H1 (cell line): Measurements from ENCODE around the gene FUBP3. TPM values are rescaled to one million over a fixed set of nuclear protein-coding genes. Genes with fewer than 3 reads are reported as not detected.

ENCODE experiments used
- CTCF ChIA-PET: fragments of 300-600 bp; sonication (Branson Sonifier 250); formaldehyde crosslinking; loops from one replicate; lab custom pipeline; 2021; ENCODE audit not compliant: partially characterized antibody; lab: Charles Lee
- POLR2A ChIA-PET: fragments of 300-600 bp; sonication (Branson Sonifier 250); formaldehyde crosslinking; loops from one replicate; lab custom pipeline; 2021; ENCODE audit warnings: inconsistent platforms; ENCODE audit not compliant: partially characterized antibody; lab: Charles Lee
- DNase-seq, 2 experiments: peaks; one replicate each; pipeline versions ENCODE4 v3.0.0 to v3.0.0-alpha.2; 2010 to 2022; ENCODE audit warnings: low spot score in 2 of 2, low read depth in 1 of 2, mixed read lengths in 1 of 2
- FAIRE-seq: peaks from 2 replicates; lab custom pipeline; 2011; peaks lifted over from hg19 to GRCh38; lab: Jason Lieb, UNC
- H2AFZ ChIP-seq: 2 replicates; pipeline ENCODE4 v1.8.1; 2012; ENCODE audit warnings: low read length, inconsistent platforms
- H2AK5ac ChIP-seq: 2 replicates; pipeline ENCODE4 v1.6.1; 2013; ENCODE audit warnings: low read depth, low read length
- H2BK120ac ChIP-seq: replicated peaks from 2 replicates; pipeline ENCODE3; 2013; ENCODE audit warnings: low read depth, low read length, inconsistent platforms
- H2BK12ac ChIP-seq: 2 replicates; pipeline ENCODE4 v1.6.1; 2013; ENCODE audit warnings: low read depth, low read length
- H2BK15ac ChIP-seq: 2 replicates; pipeline ENCODE4 v1.6.1; 2013; ENCODE audit warnings: low read length
- H2BK20ac ChIP-seq: 2 replicates; pipeline ENCODE4 v1.6.1; 2013; ENCODE audit warnings: low read length
- H2BK5ac ChIP-seq: 2 replicates; pipeline ENCODE4 v1.6.1; 2013; ENCODE audit warnings: low read depth, low read length
- H3K14ac ChIP-seq: 2 replicates; pipeline ENCODE4 v1.6.1; 2013; ENCODE audit warnings: inconsistent platforms; ENCODE audit not compliant: insufficient read length
- H3K18ac ChIP-seq: 2 replicates; pipeline ENCODE4 v1.6.1; 2013; ENCODE audit warnings: low read length; ENCODE audit errors: extremely low read depth
- H3K23ac ChIP-seq: 2 replicates; pipeline ENCODE4 v1.6.1; 2013; ENCODE audit warnings: inconsistent platforms; ENCODE audit not compliant: insufficient read length
- H3K23me2 ChIP-seq: 2 replicates; pipeline ENCODE4 v1.6.1; 2013; ENCODE audit warnings: low read depth, low read length
- H3K27ac ChIP-seq: 2 replicates; pipeline ENCODE4 v1.6.1; 2011; ENCODE audit warnings: low read depth, low read length, inconsistent platforms
- H3K27me3 ChIP-seq, 4 experiments: replicated peaks in 1 of 4; 1 replicate in 1 of 4; 2 replicates in 3 of 4; pipeline versions ENCODE4 v1.6.1 to v1.8.1; 2011 to 2013; ENCODE audit warnings: low read length in 3 of 4, mild to moderate bottlenecking in 3 of 4, inconsistent platforms in 2 of 4, mixed read lengths in 2 of 4, moderate library complexity in 1 of 4; ENCODE audit not compliant: control insufficient read depth in 3 of 4, insufficient read depth in 3 of 4; ENCODE audit errors: extremely low read depth in 1 of 4
- H3K36me3 ChIP-seq, 4 experiments: 2 replicates each; pipeline versions ENCODE4 v1.6.1 to v1.8.1; 2011 to 2013; ENCODE audit warnings: mild to moderate bottlenecking in 4 of 4, low read length in 3 of 4, moderate library complexity in 2 of 4, control low read depth in 1 of 4, inconsistent platforms in 1 of 4; ENCODE audit not compliant: insufficient read depth in 4 of 4, control insufficient read depth in 2 of 4
- H3K4ac ChIP-seq: replicated peaks from 2 replicates; pipeline ENCODE3; 2013; ENCODE audit warnings: low read length, low read depth, mixed read lengths, inconsistent platforms; ENCODE audit not compliant: insufficient read length
- H3K4me1 ChIP-seq, 4 experiments: replicated peaks in 1 of 4; 1 replicate in 1 of 4; 2 replicates in 3 of 4; pipeline versions ENCODE4 v1.6.1 to v1.8.1; 2011 to 2013; ENCODE audit warnings: low read length in 3 of 4, inconsistent platforms in 2 of 4, mixed read lengths in 1 of 4; ENCODE audit not compliant: insufficient read depth in 4 of 4, control insufficient read depth in 3 of 4
- H3K4me2 ChIP-seq, 2 experiments: 2 replicates each; pipeline versions ENCODE4 v1.6.1 to v1.8.1; 2011 to 2013; ENCODE audit warnings: low read depth in 2 of 2, low read length in 2 of 2, control low read depth in 1 of 2, inconsistent platforms in 1 of 2, mild to moderate bottlenecking in 1 of 2; ENCODE audit not compliant: insufficient read depth in 1 of 2
- H3K4me3 ChIP-seq, 4 experiments: fragments of 200-600, 300-600 bp in 1 of 4; sonication (generic), shearing (Covaris generic), sonication (Bioruptor Twin) in 1 of 4; 2 replicates each; pipeline versions ENCODE4 v1.5.1 to v1.8.1; 2011 to 2016; ENCODE audit warnings: low read length in 4 of 4, low read depth in 3 of 4, control low read depth in 2 of 4, inconsistent platforms in 2 of 4, mild to moderate bottlenecking in 2 of 4, mixed read lengths in 1 of 4, moderate library complexity in 1 of 4; ENCODE audit not compliant: insufficient read depth in 2 of 4; ENCODE audit errors: extremely low read depth in 1 of 4
- H3K56ac ChIP-seq: replicated peaks from 2 replicates; pipeline ENCODE3; 2013; ENCODE audit warnings: low read depth, mild to moderate bottlenecking, mixed read lengths, low read length, inconsistent platforms; ENCODE audit not compliant: insufficient read length
- H3K79me1 ChIP-seq: 2 replicates; pipeline ENCODE4 v1.6.1; 2013; ENCODE audit warnings: low read depth, low read length, control low read depth
- H3K79me2 ChIP-seq, 2 experiments: 2 replicates each; pipeline versions ENCODE4 v1.6.1 to v1.8.1; 2012 to 2013; ENCODE audit warnings: low read length in 2 of 2, mild to moderate bottlenecking in 2 of 2, inconsistent platforms in 1 of 2; ENCODE audit not compliant: insufficient read depth in 2 of 2, control insufficient read depth in 1 of 2
- H3K9ac ChIP-seq, 4 experiments: replicated peaks in 1 of 4; 1 replicate in 1 of 4; 2 replicates in 3 of 4; pipeline versions ENCODE4 v1.6.1 to v1.8.1; 2011 to 2013; ENCODE audit warnings: low read depth in 3 of 4, low read length in 3 of 4, control low read depth in 2 of 4, mild to moderate bottlenecking in 2 of 4, moderate library complexity in 2 of 4, inconsistent platforms in 1 of 4; ENCODE audit errors: extremely low read depth in 1 of 4
- H3K9me3 ChIP-seq, 2 experiments: 2 replicates each; pipeline versions ENCODE4 v1.6.1 to v1.8.1; 2012 to 2013; ENCODE audit warnings: mild to moderate bottlenecking in 2 of 2, moderate library complexity in 2 of 2, control low read depth in 1 of 2, inconsistent platforms in 1 of 2, low read depth in 1 of 2, low read length in 1 of 2, mixed read lengths in 1 of 2; ENCODE audit not compliant: insufficient read depth in 2 of 2
- H4K20me1 ChIP-seq, 2 experiments: replicated peaks in 1 of 2; 2 replicates each; pipeline versions ENCODE3 to v1.8.1; 2011 to 2013; ENCODE audit warnings: inconsistent platforms in 2 of 2, low read length in 2 of 2, mild to moderate bottlenecking in 1 of 2; ENCODE audit not compliant: insufficient read depth in 2 of 2, control insufficient read depth in 1 of 2
- H4K5ac ChIP-seq: 2 replicates; pipeline ENCODE4 v1.6.1; 2013; ENCODE audit warnings: low read length, low read depth, mixed read lengths, inconsistent platforms; ENCODE audit not compliant: insufficient read length
- H4K8ac ChIP-seq: 2 replicates; pipeline ENCODE4 v1.8.0; 2013; ENCODE audit warnings: mild to moderate bottlenecking, moderate library complexity, low read length, inconsistent platforms; ENCODE audit not compliant: insufficient read depth; ENCODE audit errors: extremely low read depth
- H4K91ac ChIP-seq: replicated peaks from 2 replicates; pipeline ENCODE3; 2013; ENCODE audit warnings: low read length, mixed read lengths, inconsistent platforms; ENCODE audit not compliant: insufficient read length
- BCL11A ChIP-seq, 2 experiments: IDR thresholded peaks; one replicate each; pipeline ENCODE4 v1.6.1; 2011; ENCODE audit warnings: low read depth in 2 of 2, low read length in 2 of 2, mild to moderate bottlenecking in 2 of 2
- EZH2 ChIP-seq: fragments of 200-600 bp; sonication (generic); IDR thresholded peaks from 2 replicates; pipeline ENCODE4 v1.7.1; 2012; ENCODE audit warnings: low read depth, mild to moderate bottlenecking, moderate library complexity, low read length, inconsistent platforms; ENCODE audit not compliant: severe bottlenecking
- FOSL1 ChIP-seq: IDR thresholded peaks from 2 replicates; pipeline ENCODE4 v1.6.1; 2011; ENCODE audit warnings: mild to moderate bottlenecking, low read depth, low read length, moderate library complexity; ENCODE audit not compliant: insufficient read depth
- GABPA ChIP-seq: IDR thresholded peaks from 2 replicates; pipeline ENCODE4 v1.6.1; 2011; ENCODE audit warnings: mild to moderate bottlenecking, low read length, moderate library complexity, borderline replicate concordance; ENCODE audit not compliant: insufficient read depth
- JUND ChIP-seq: IDR thresholded peaks from 2 replicates; pipeline ENCODE4 v1.6.1; 2011; ENCODE audit warnings: mild to moderate bottlenecking, improper control_type of control experiment, low read length
- RAD21 ChIP-seq, 2 experiments: IDR thresholded peaks in 1 of 2; conservative IDR thresholded peaks in 1 of 2; 2 replicates each; pipeline ENCODE4 v1.6.1; 2011; ENCODE audit warnings: low read depth in 2 of 2, low read length in 2 of 2, improper control_type of control experiment in 1 of 2, inconsistent platforms in 1 of 2, mild to moderate bottlenecking in 1 of 2, moderate library complexity in 1 of 2
- SIN3A ChIP-seq, 2 experiments: IDR thresholded peaks in 1 of 2; conservative IDR thresholded peaks in 1 of 2; 2 replicates each; pipeline ENCODE4 v1.6.1; 2011 to 2012; ENCODE audit warnings: low read length in 2 of 2, improper control_type of control experiment in 1 of 2, low read depth in 1 of 2, mild to moderate bottlenecking in 1 of 2
- TAF1 ChIP-seq: IDR thresholded peaks from 2 replicates; pipeline ENCODE4 v1.6.1; 2011; ENCODE audit warnings: mild to moderate bottlenecking, low read depth, low read length
- TAF7 ChIP-seq: optimal IDR thresholded peaks from 2 replicates; pipeline ENCODE3; 2011; ENCODE audit warnings: low read depth, mild to moderate bottlenecking, inconsistent platforms, low read length, moderate library complexity, borderline replicate concordance
- TBP ChIP-seq: IDR thresholded peaks from 2 replicates; pipeline ENCODE4 v1.6.1; 2011; ENCODE audit warnings: low read depth, low read length, improper control_type of control experiment
- TCF12 ChIP-seq: IDR thresholded peaks from 2 replicates; pipeline ENCODE4 v1.6.1; 2011; ENCODE audit warnings: low read depth, mild to moderate bottlenecking, low read length
- TEAD4 ChIP-seq: IDR thresholded peaks from 2 replicates; pipeline ENCODE4 v1.6.1; 2012; ENCODE audit warnings: low read depth, low read length, inconsistent platforms, mixed read lengths
- WGBS, 2 experiments: shearing (Covaris generic) in 1 of 2; methylation state at CpG; one replicate each; pipeline versions ENCODE4 v1.1.6 to v1.1.7; 2013 to 2015; ENCODE audit warnings: low lambda C conversion rate in 2 of 2, mixed read lengths in 2 of 2, inconsistent platforms in 1 of 2, low coverage in 1 of 2, missing lambda C conversion rate in 1 of 2; ENCODE audit not compliant: insufficient replicate concordance in 2 of 2, insufficient coverage in 1 of 2, insufficient read length in 1 of 2; ENCODE audit errors: extremely low coverage in 1 of 2, missing lambda C conversion rate in 1 of 2; 5-methylcytosine and 5-hydroxymethylcytosine counted together
- polyA plus RNA-seq, 7 experiments: library from polyadenylated mRNA; depleted of rRNA in 3 of 7; stranded (reverse) in 5 of 7; unstranded in 2 of 7; fragments of >200 nt in 5 of 7; fragments of 200-250 nt in 2 of 7; gene quantifications; 1 replicate in 5 of 7; 2 replicates in 1 of 7; 4 replicates in 1 of 7; pipeline versions ENCODE4 v1.2.1 to v1.2.3, GENCODE V29; 2011 to 2013; ENCODE audit warnings: missing spikeins in 2 of 7, mixed read lengths in 2 of 7
- total RNA-seq: library from RNA; stranded (reverse); fragmentation: NEBNext Ultra II Directional; extraction: Animal tissue kit (Norgen Biotek cat#: 25700); gene quantifications from 2 replicates; pipeline ENCODE4 v1.2.1, GENCODE V29; 2021

Gene FUBP3
- total and polyA plus RNA-seq, 2 of the 8 experiments (the other 6 are each of a cell fraction or from before 2014, with no cell fraction given): 23.7 to 76.4 TPM

- no peak overlapping the region for H2BK20ac ChIP-seq
- H3K4me3 ChIP-seq: no peak overlapping the region
- FAIRE-seq (no peak), DNase-seq (no peak)
- no peak overlapping the region; the same call in none of the 2 replicates for H3K18ac ChIP-seq
- H2BK12ac ChIP-seq: no peak overlapping the region
- no peak overlapping the region for H2AFZ ChIP-seq
- H3K56ac ChIP-seq: no peak overlapping the region
- H2BK5ac ChIP-seq: no peak overlapping the region; the same call in 1 of the 2 replicates
- 0 out of 2 replicates have a peak overlapping the region, but pooled peaks have one; percentile 3 for H3K27ac ChIP-seq
- POLR2A ChIA-PET: interaction anchor here (1.3 kb wide), 1 partner anchor 49 kb away, joined by 3 read pairs; no protein-coding TSS in a partner anchor
- no peak overlapping the region for H3K4me2 ChIP-seq
- no peak overlapping the region for H4K91ac ChIP-seq
- H2AK5ac ChIP-seq: no peak overlapping the region
- no peaks in the 10 kb centered on the region for H3K9me3 ChIP-seq
- H3K36me3 ChIP-seq: peaks cover 11 to 71% (median 35%) of the 10 kb centered on the region in 4 experiments
- H3K23me2 ChIP-seq: no peaks in the 10 kb centered on the region
- WGBS, 2 experiments: 94% methylated on average over 13 of the region's 13 CpGs; no CpG with 5 or more reads in 1 of the 2 experiments
- H4K20me1 ChIP-seq: peaks cover 2 to 7% of the 10 kb centered on the region in 2 experiments
- no peak overlapping the region for H4K5ac ChIP-seq
- peaks cover 12 to 27% (median 18%) of the 10 kb centered on the region in 4 experiments for H3K4me1 ChIP-seq
- no peak overlapping the region for H3K14ac ChIP-seq
- CTCF ChIA-PET: interaction anchor here (1.1 kb wide), 1 partner anchor 8 kb away, joined by 8 read pairs; no protein-coding TSS in a partner anchor
- H2BK120ac ChIP-seq: no peak overlapping the region
- no peaks in the 10 kb centered on the region for H3K27me3 ChIP-seq
- H3K4ac ChIP-seq: no peak overlapping the region
- H3K23ac ChIP-seq: no peak overlapping the region
- no peaks in the 10 kb centered on the region for H3K79me2 ChIP-seq
- no peak overlapping the region for H3K9ac ChIP-seq
- peaks cover 5% of the 10 kb centered on the region for H3K79me1 ChIP-seq
- H2BK15ac ChIP-seq: no peak overlapping the region
- peak overlapping the region; percentile 15; the same call in 1 of the 2 replicates for H4K8ac ChIP-seq
- TF ChIP-seq TCF12 (no peak), EZH2 (no peak), TAF1 (no peak), TEAD4 (no peak), BCL11A (IDR thresholded peaks at IDR 0.05; ENCODE audit: low read depth in 2 of 2, low read length in 2 of 2) (no peak), JUND (no peak), TBP (no peak), FOSL1 (no peak), GABPA (no peak), SIN3A (conservative IDR thresholded peaks at IDR 0.05 in 1 of 2, IDR thresholded peaks at IDR 0.05 in 1 of 2; ENCODE audit: low read depth in 1 of 2, low read length in 2 of 2) (no peak), TAF7 (no peak), RAD21 (IDR thresholded peaks at IDR 0.05 in 1 of 2, conservative IDR thresholded peaks at IDR 0.05 in 1 of 2; ENCODE audit: low read depth in 2 of 2, low read length in 2 of 2) (no peak)
Observed at GRCh38 chr9:130632081-130632710, 52.8 kb downstream of the FUBP3 start.
